H1 (cell line): Measurements from ENCODE around the gene ZNF408. TPM values are rescaled to one million over a fixed set of nuclear protein-coding genes. Genes with fewer than 3 reads are reported as not detected.

Experiments
- CTCF ChIA-PET: fragments of 300-600 bp; sonication (Branson Sonifier 250); formaldehyde crosslinking; loops from one replicate; lab custom pipeline; 2021; ENCODE audit not compliant: partially characterized antibody; lab: Charles Lee
- POLR2A ChIA-PET: fragments of 300-600 bp; sonication (Branson Sonifier 250); formaldehyde crosslinking; loops from one replicate; lab custom pipeline; 2021; ENCODE audit warnings: inconsistent platforms; ENCODE audit not compliant: partially characterized antibody; lab: Charles Lee
- DNase-seq, 2 experiments: peaks; one replicate each; pipeline versions ENCODE4 v3.0.0 to v3.0.0-alpha.2; 2010 to 2022; ENCODE audit warnings: low spot score in 2 of 2, low read depth in 1 of 2, mixed read lengths in 1 of 2
- FAIRE-seq: peaks from 2 replicates; lab custom pipeline; 2011; peaks lifted over from hg19 to GRCh38; lab: Jason Lieb, UNC
- H2AFZ ChIP-seq: 2 replicates; pipeline ENCODE4 v1.8.1; 2012; ENCODE audit warnings: low read length, inconsistent platforms
- H2AK5ac ChIP-seq: 2 replicates; pipeline ENCODE4 v1.6.1; 2013; ENCODE audit warnings: low read depth, low read length
- H2BK120ac ChIP-seq: replicated peaks from 2 replicates; pipeline ENCODE3; 2013; ENCODE audit warnings: low read depth, low read length, inconsistent platforms
- H2BK12ac ChIP-seq: 2 replicates; pipeline ENCODE4 v1.6.1; 2013; ENCODE audit warnings: low read depth, low read length
- H2BK15ac ChIP-seq: 2 replicates; pipeline ENCODE4 v1.6.1; 2013; ENCODE audit warnings: low read length
- H2BK20ac ChIP-seq: 2 replicates; pipeline ENCODE4 v1.6.1; 2013; ENCODE audit warnings: low read length
- H2BK5ac ChIP-seq: 2 replicates; pipeline ENCODE4 v1.6.1; 2013; ENCODE audit warnings: low read depth, low read length
- H3K14ac ChIP-seq: 2 replicates; pipeline ENCODE4 v1.6.1; 2013; ENCODE audit warnings: inconsistent platforms; ENCODE audit not compliant: insufficient read length
- H3K18ac ChIP-seq: 2 replicates; pipeline ENCODE4 v1.6.1; 2013; ENCODE audit warnings: low read length; ENCODE audit errors: extremely low read depth
- H3K23ac ChIP-seq: 2 replicates; pipeline ENCODE4 v1.6.1; 2013; ENCODE audit warnings: inconsistent platforms; ENCODE audit not compliant: insufficient read length
- H3K23me2 ChIP-seq: 2 replicates; pipeline ENCODE4 v1.6.1; 2013; ENCODE audit warnings: low read depth, low read length
- H3K27ac ChIP-seq: 2 replicates; pipeline ENCODE4 v1.6.1; 2011; ENCODE audit warnings: low read depth, low read length, inconsistent platforms
- H3K27me3 ChIP-seq, 4 experiments: replicated peaks in 1 of 4; 1 replicate in 1 of 4; 2 replicates in 3 of 4; pipeline versions ENCODE4 v1.6.1 to v1.8.1; 2011 to 2013; ENCODE audit warnings: low read length in 3 of 4, mild to moderate bottlenecking in 3 of 4, inconsistent platforms in 2 of 4, mixed read lengths in 2 of 4, moderate library complexity in 1 of 4; ENCODE audit not compliant: control insufficient read depth in 3 of 4, insufficient read depth in 3 of 4; ENCODE audit errors: extremely low read depth in 1 of 4
- H3K36me3 ChIP-seq, 4 experiments: 2 replicates each; pipeline versions ENCODE4 v1.6.1 to v1.8.1; 2011 to 2013; ENCODE audit warnings: mild to moderate bottlenecking in 4 of 4, low read length in 3 of 4, moderate library complexity in 2 of 4, control low read depth in 1 of 4, inconsistent platforms in 1 of 4; ENCODE audit not compliant: insufficient read depth in 4 of 4, control insufficient read depth in 2 of 4
- H3K4ac ChIP-seq: replicated peaks from 2 replicates; pipeline ENCODE3; 2013; ENCODE audit warnings: low read length, low read depth, mixed read lengths, inconsistent platforms; ENCODE audit not compliant: insufficient read length
- H3K4me1 ChIP-seq, 4 experiments: replicated peaks in 1 of 4; 1 replicate in 1 of 4; 2 replicates in 3 of 4; pipeline versions ENCODE4 v1.6.1 to v1.8.1; 2011 to 2013; ENCODE audit warnings: low read length in 3 of 4, inconsistent platforms in 2 of 4, mixed read lengths in 1 of 4; ENCODE audit not compliant: insufficient read depth in 4 of 4, control insufficient read depth in 3 of 4
- H3K4me2 ChIP-seq, 2 experiments: 2 replicates each; pipeline versions ENCODE4 v1.6.1 to v1.8.1; 2011 to 2013; ENCODE audit warnings: low read depth in 2 of 2, low read length in 2 of 2, control low read depth in 1 of 2, inconsistent platforms in 1 of 2, mild to moderate bottlenecking in 1 of 2; ENCODE audit not compliant: insufficient read depth in 1 of 2
- H3K4me3 ChIP-seq, 4 experiments: fragments of 200-600, 300-600 bp in 1 of 4; sonication (generic), shearing (Covaris generic), sonication (Bioruptor Twin) in 1 of 4; 2 replicates each; pipeline versions ENCODE4 v1.5.1 to v1.8.1; 2011 to 2016; ENCODE audit warnings: low read length in 4 of 4, low read depth in 3 of 4, control low read depth in 2 of 4, inconsistent platforms in 2 of 4, mild to moderate bottlenecking in 2 of 4, mixed read lengths in 1 of 4, moderate library complexity in 1 of 4; ENCODE audit not compliant: insufficient read depth in 2 of 4; ENCODE audit errors: extremely low read depth in 1 of 4
- H3K56ac ChIP-seq: replicated peaks from 2 replicates; pipeline ENCODE3; 2013; ENCODE audit warnings: low read depth, mild to moderate bottlenecking, mixed read lengths, low read length, inconsistent platforms; ENCODE audit not compliant: insufficient read length
- H3K79me1 ChIP-seq: 2 replicates; pipeline ENCODE4 v1.6.1; 2013; ENCODE audit warnings: low read depth, low read length, control low read depth
- H3K79me2 ChIP-seq, 2 experiments: 2 replicates each; pipeline versions ENCODE4 v1.6.1 to v1.8.1; 2012 to 2013; ENCODE audit warnings: low read length in 2 of 2, mild to moderate bottlenecking in 2 of 2, inconsistent platforms in 1 of 2; ENCODE audit not compliant: insufficient read depth in 2 of 2, control insufficient read depth in 1 of 2
- H3K9ac ChIP-seq, 4 experiments: replicated peaks in 1 of 4; 1 replicate in 1 of 4; 2 replicates in 3 of 4; pipeline versions ENCODE4 v1.6.1 to v1.8.1; 2011 to 2013; ENCODE audit warnings: low read depth in 3 of 4, low read length in 3 of 4, control low read depth in 2 of 4, mild to moderate bottlenecking in 2 of 4, moderate library complexity in 2 of 4, inconsistent platforms in 1 of 4; ENCODE audit errors: extremely low read depth in 1 of 4
- H3K9me3 ChIP-seq, 2 experiments: 2 replicates each; pipeline versions ENCODE4 v1.6.1 to v1.8.1; 2012 to 2013; ENCODE audit warnings: mild to moderate bottlenecking in 2 of 2, moderate library complexity in 2 of 2, control low read depth in 1 of 2, inconsistent platforms in 1 of 2, low read depth in 1 of 2, low read length in 1 of 2, mixed read lengths in 1 of 2; ENCODE audit not compliant: insufficient read depth in 2 of 2
- H4K20me1 ChIP-seq, 2 experiments: replicated peaks in 1 of 2; 2 replicates each; pipeline versions ENCODE3 to v1.8.1; 2011 to 2013; ENCODE audit warnings: inconsistent platforms in 2 of 2, low read length in 2 of 2, mild to moderate bottlenecking in 1 of 2; ENCODE audit not compliant: insufficient read depth in 2 of 2, control insufficient read depth in 1 of 2
- H4K5ac ChIP-seq: 2 replicates; pipeline ENCODE4 v1.6.1; 2013; ENCODE audit warnings: low read length, low read depth, mixed read lengths, inconsistent platforms; ENCODE audit not compliant: insufficient read length
- H4K8ac ChIP-seq: 2 replicates; pipeline ENCODE4 v1.8.0; 2013; ENCODE audit warnings: mild to moderate bottlenecking, moderate library complexity, low read length, inconsistent platforms; ENCODE audit not compliant: insufficient read depth; ENCODE audit errors: extremely low read depth
- H4K91ac ChIP-seq: replicated peaks from 2 replicates; pipeline ENCODE3; 2013; ENCODE audit warnings: low read length, mixed read lengths, inconsistent platforms; ENCODE audit not compliant: insufficient read length
- CHD1 ChIP-seq: IDR thresholded peaks from 2 replicates; pipeline ENCODE4 v1.6.1; 2012; ENCODE audit warnings: low read depth, low read length, improper control_type of control experiment
- CHD2 ChIP-seq: IDR thresholded peaks from 2 replicates; pipeline ENCODE4 v1.6.1; 2012; ENCODE audit warnings: low read length, improper control_type of control experiment
- CTBP2 ChIP-seq: IDR thresholded peaks from 2 replicates; pipeline ENCODE4 v1.7.0; 2011; ENCODE audit warnings: borderline replicate concordance, mild to moderate bottlenecking, moderate library complexity, mixed read lengths, low read length; ENCODE audit not compliant: insufficient read depth, insufficient read length
- EP300 ChIP-seq, 2 experiments: IDR thresholded peaks; 1 replicate in 1 of 2; 2 replicates in 1 of 2; pipeline ENCODE4 v1.6.1; 2011 to 2012; ENCODE audit warnings: low read depth in 2 of 2, low read length in 2 of 2, mild to moderate bottlenecking in 2 of 2, borderline replicate concordance in 1 of 2, inconsistent platforms in 1 of 2, moderate library complexity in 1 of 2
- KDM1A ChIP-seq: fragments of 200-600, 300-600 bp; sonication (generic); IDR thresholded peaks from 2 replicates; pipeline ENCODE4 v1.7.1; 2016; ENCODE audit warnings: mild to moderate bottlenecking, low read length, borderline replicate concordance
- NRF1 ChIP-seq: IDR thresholded peaks from 2 replicates; pipeline ENCODE4 v1.6.1; 2011; ENCODE audit warnings: mild to moderate bottlenecking, low read depth, low read length, improper control_type of control experiment
- POU5F1 ChIP-seq: IDR thresholded peaks from 2 replicates; pipeline ENCODE4 v1.6.1; 2011; ENCODE audit warnings: low read depth, mild to moderate bottlenecking, low read length, moderate library complexity
- SAP30 ChIP-seq: fragments of 300-600 bp; sonication (generic); IDR thresholded peaks from 2 replicates; pipeline ENCODE4 v1.7.1; 2012; ENCODE audit warnings: low read length, moderate library complexity, mild to moderate bottlenecking, inconsistent platforms; ENCODE audit not compliant: insufficient read depth, insufficient replicate concordance
- SIRT6 ChIP-seq: IDR thresholded peaks from one replicate; pipeline ENCODE4 v1.7.1; 2012; ENCODE audit warnings: low read length, inconsistent platforms
- SIX5 ChIP-seq: IDR thresholded peaks from 2 replicates; pipeline ENCODE4 v1.6.1; 2011; ENCODE audit warnings: mild to moderate bottlenecking, low read depth, low read length
- SP4 ChIP-seq: IDR thresholded peaks from 2 replicates; pipeline ENCODE4 v1.6.1; 2012; ENCODE audit warnings: low read length, inconsistent platforms
- SUZ12 ChIP-seq: fragments of 200-600 bp; sonication (generic); IDR thresholded peaks from 2 replicates; pipeline ENCODE4 v1.6.1; 2012; ENCODE audit warnings: mild to moderate bottlenecking, inconsistent platforms, low read length, moderate library complexity, mixed read lengths
- TAF7 ChIP-seq: optimal IDR thresholded peaks from 2 replicates; pipeline ENCODE3; 2011; ENCODE audit warnings: low read depth, mild to moderate bottlenecking, inconsistent platforms, low read length, moderate library complexity, borderline replicate concordance
- YY1 ChIP-seq: IDR thresholded peaks from 2 replicates; pipeline ENCODE4 v1.6.1; 2011; ENCODE audit warnings: low read depth, mild to moderate bottlenecking, low read length
- WGBS, 2 experiments: shearing (Covaris generic) in 1 of 2; methylation state at CpG; one replicate each; pipeline versions ENCODE4 v1.1.6 to v1.1.7; 2013 to 2015; ENCODE audit warnings: low lambda C conversion rate in 2 of 2, mixed read lengths in 2 of 2, inconsistent platforms in 1 of 2, low coverage in 1 of 2, missing lambda C conversion rate in 1 of 2; ENCODE audit not compliant: insufficient replicate concordance in 2 of 2, insufficient coverage in 1 of 2, insufficient read length in 1 of 2; ENCODE audit errors: extremely low coverage in 1 of 2, missing lambda C conversion rate in 1 of 2; 5-methylcytosine and 5-hydroxymethylcytosine counted together
- polyA plus RNA-seq, 7 experiments: library from polyadenylated mRNA; depleted of rRNA in 3 of 7; stranded (reverse) in 5 of 7; unstranded in 2 of 7; fragments of >200 nt in 5 of 7; fragments of 200-250 nt in 2 of 7; gene quantifications; 1 replicate in 5 of 7; 2 replicates in 1 of 7; 4 replicates in 1 of 7; pipeline versions ENCODE4 v1.2.1 to v1.2.3, GENCODE V29; 2011 to 2013; ENCODE audit warnings: missing spikeins in 2 of 7, mixed read lengths in 2 of 7
- total RNA-seq: library from RNA; stranded (reverse); fragmentation: NEBNext Ultra II Directional; extraction: Animal tissue kit (Norgen Biotek cat#: 25700); gene quantifications from 2 replicates; pipeline ENCODE4 v1.2.1, GENCODE V29; 2021

The ZNF408 gene
- total and polyA plus RNA-seq, 2 of the 8 experiments (the other 6 are each of a cell fraction or from before 2014, with no cell fraction given), result 10.7 to 11.0 TPM

- Histone ChIP-seq H4K8ac (no peak overlapping the region), H2BK20ac (no peak overlapping the region), H3K4me1 (no peaks in the 10 kb centered on the region), H3K23me2 (no peaks in the 10 kb centered on the region), H4K91ac (no peak overlapping the region), H3K23ac (no peak overlapping the region), H2BK15ac (no peak overlapping the region), H2AK5ac (no peak overlapping the region), H2AFZ (no peak overlapping the region), H4K20me1 (peaks cover 0 to 1% of the 10 kb centered on the region in 2 experiments), H2BK5ac (no peak overlapping the region), H3K79me1 (no peaks in the 10 kb centered on the region), H3K36me3 (peaks cover 16 to 62% (median 38%) of the 10 kb centered on the region in 4 experiments), H3K18ac (no peak overlapping the region), H3K4me3 (no peak overlapping the region), H3K4me2 (no peak overlapping the region), H3K14ac (no peak overlapping the region), H3K27ac (no peak overlapping the region)
- WGBS, 2 experiments, result 100% methylated on average over 1 of the region's 1 CpG; no CpG with 5 or more reads in 1 of the 2 experiments
- DNase-seq (no peak), FAIRE-seq (no peak)
- POLR2A ChIA-PET, result interaction anchor here (1.0 kb wide), 1 partner anchor 12 kb away, joined by 3 read pairs; no protein-coding TSS in a partner anchor
- CTCF ChIA-PET, result interaction anchor here (0.8 to 4.7 kb wide), 2 partner anchors 8 to 10 kb away, joined by 3 to 24 read pairs; no protein-coding TSS in a partner anchor
- no peak for TF ChIP-seq KDM1A
- no peak for TF ChIP-seq SUZ12
- TF ChIP-seq SP4, result no peak
- TF ChIP-seq NRF1, result no peak
- no peak for TF ChIP-seq YY1
- TF ChIP-seq CHD2, result no peak
- no peak for TF ChIP-seq EP300 (IDR thresholded peaks at IDR 0.05; ENCODE audit: borderline replicate concordance in 1 of 2, low read depth in 2 of 2, low read length in 2 of 2)
- TF ChIP-seq SAP30, result no peak
- no peak for TF ChIP-seq TAF7
- no peak for TF ChIP-seq SIRT6
- TF ChIP-seq CTBP2, result no peak
- no peak for TF ChIP-seq POU5F1
- TF ChIP-seq SIX5, result no peak
- TF ChIP-seq CHD1, result no peak
- TF ChIP-seq, all 59 proteins: peak for 0
- Histone ChIP-seq H4K5ac (no peak overlapping the region), H3K9me3 (no peaks in the 10 kb centered on the region), H3K9ac (no peak overlapping the region), H3K79me2 (no peaks in the 10 kb centered on the region), H3K56ac (no peak overlapping the region), H2BK120ac (no peak overlapping the region), H2BK12ac (no peak overlapping the region), H3K4ac (no peak overlapping the region), H3K27me3 (no peaks in the 10 kb centered on the region)
Observed at GRCh38 chr11:46659908-46660307, 40.9 kb upstream of the ZNF408 start.
